SK-N-SH treated with all-trans-retinoic acid at 6 μM for 48 hours (cell line): Measurements from ENCODE around the gene PAEP.

Source experiments
- ISL1 ChIP-seq: fragments of 250-450 bp; sonication (Bioruptor Pico); IDR thresholded peaks from 2 replicates; pipeline ENCODE4 v2.1.2; 2022; ENCODE audit warnings: mild to moderate bottlenecking, moderate library complexity
- PPARA ChIP-seq: fragments of 250-450 bp; sonication (Bioruptor Pico); IDR thresholded peaks from 2 replicates; pipeline ENCODE4 v1.5.0; 2020; ENCODE audit warnings: mild to moderate bottlenecking, borderline replicate concordance
- RARB ChIP-seq: fragments of 250-450 bp; sonication (Bioruptor Pico); IDR thresholded peaks from 2 replicates; pipeline ENCODE4 v1.8.0; 2021; ENCODE audit warnings: mild to moderate bottlenecking, moderate library complexity
- SNAI2 ChIP-seq: fragments of 250-450 bp; sonication (Bioruptor Pico); IDR thresholded peaks from 2 replicates; pipeline ENCODE4 v1.5.0; 2020; ENCODE audit warnings: mild to moderate bottlenecking, moderate library complexity
- TOX ChIP-seq: fragments of 250-450 bp; sonication (Bioruptor Pico); IDR thresholded peaks from 2 replicates; pipeline ENCODE4 v1.8.0; 2021; ENCODE audit warnings: mild to moderate bottlenecking, moderate library complexity, borderline replicate concordance
- ZFP30 ChIP-seq: fragments of 450-650 bp; formaldehyde crosslinking; IDR thresholded peaks from 2 replicates; pipeline ENCODE4 v1.5.0; 2022; ENCODE audit warnings: mild to moderate bottlenecking, moderate library complexity
- ZNF565 ChIP-seq: fragments of 450-650 bp; formaldehyde crosslinking; conservative IDR thresholded peaks from 2 replicates; pipeline ENCODE4 v1.5.0; 2020; ENCODE audit warnings: low read depth, mild to moderate bottlenecking, moderate library complexity
- TF ChIP-seq, protein P1 (sequence below): fragments of 250-450 bp; sonication (Bioruptor Pico); IDR thresholded peaks from 2 replicates; pipeline ENCODE4 v1.8.0; 2020; ENCODE audit warnings: mild to moderate bottlenecking, moderate library complexity, borderline replicate concordance

DNA sequence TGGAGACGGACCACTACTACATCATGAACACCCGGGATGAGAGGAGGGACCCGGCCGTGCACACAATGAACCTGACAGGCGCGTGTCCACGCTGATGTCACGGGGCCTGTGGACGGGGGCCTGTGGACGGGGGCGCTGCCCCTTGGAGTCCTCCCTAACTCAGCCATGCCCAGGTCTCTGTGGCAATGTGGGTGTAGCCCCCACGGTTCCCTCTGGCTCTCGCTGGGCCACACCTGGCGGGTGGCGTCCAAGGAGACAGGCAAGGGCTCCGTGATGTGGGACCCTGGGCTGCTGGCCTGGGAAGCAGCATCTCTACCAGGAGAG is 22.1 kb downstream of the PAEP start:
- TF ChIP-seq ZFP30 (CRISPR knock-in tag) (no peak), RARB (no peak), PPARA (no peak), SNAI2 (CRISPR knock-in tag) (no peak), TOX (no peak), ISL1 (CRISPR knock-in tag) (no peak), ZNF565 (CRISPR knock-in tag) (no peak)
- TF ChIP-seq, protein P1, sequence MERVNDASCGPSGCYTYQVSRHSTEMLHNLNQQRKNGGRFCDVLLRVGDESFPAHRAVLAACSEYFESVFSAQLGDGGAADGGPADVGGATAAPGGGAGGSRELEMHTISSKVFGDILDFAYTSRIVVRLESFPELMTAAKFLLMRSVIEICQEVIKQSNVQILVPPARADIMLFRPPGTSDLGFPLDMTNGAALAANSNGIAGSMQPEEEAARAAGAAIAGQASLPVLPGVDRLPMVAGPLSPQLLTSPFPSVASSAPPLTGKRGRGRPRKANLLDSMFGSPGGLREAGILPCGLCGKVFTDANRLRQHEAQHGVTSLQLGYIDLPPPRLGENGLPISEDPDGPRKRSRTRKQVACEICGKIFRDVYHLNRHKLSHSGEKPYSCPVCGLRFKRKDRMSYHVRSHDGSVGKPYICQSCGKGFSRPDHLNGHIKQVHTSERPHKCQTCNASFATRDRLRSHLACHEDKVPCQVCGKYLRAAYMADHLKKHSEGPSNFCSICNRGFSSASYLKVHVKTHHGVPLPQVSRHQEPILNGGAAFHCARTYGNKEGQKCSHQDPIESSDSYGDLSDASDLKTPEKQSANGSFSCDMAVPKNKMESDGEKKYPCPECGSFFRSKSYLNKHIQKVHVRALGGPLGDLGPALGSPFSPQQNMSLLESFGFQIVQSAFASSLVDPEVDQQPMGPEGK (CRISPR knock-in tag) = no peak
